Measurements from ENCODE around the gene NCEH1.

Gene NCEH1

DNA sequence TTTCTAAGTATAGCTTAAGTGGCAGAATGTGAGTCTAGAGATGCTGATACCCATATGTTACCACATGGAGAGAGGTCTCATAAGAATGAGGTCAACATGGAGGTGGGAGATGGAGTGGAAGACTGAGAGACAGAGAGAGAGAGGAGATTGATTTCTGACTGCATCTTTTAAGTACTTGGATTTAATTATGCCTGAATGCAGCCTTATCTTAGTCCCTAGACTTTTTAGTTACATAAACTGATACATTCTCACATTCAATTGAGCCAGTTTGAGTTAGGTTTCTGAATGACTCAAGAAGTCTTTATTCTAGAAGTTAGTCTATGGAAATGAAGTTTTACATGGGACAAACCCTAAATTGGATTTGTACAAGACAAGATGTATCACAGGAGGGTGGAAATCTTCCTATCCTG lies 129.1 kb downstream of the NCEH1 start:
- Histone ChIP-seq H3K4me1 (ENCODE audit: control insufficient read depth, low read depth, low read length) (no peaks in the 10 kb centered on the region), H3K27me3 (ENCODE audit: control insufficient read depth, insufficient read depth, low read length) (no peaks in the 10 kb centered on the region), H3K4me3 (ENCODE audit: low read length) (no peak overlapping the region), H3K36me3 (ENCODE audit: control insufficient read depth, low read depth, low read length) (no peaks in the 10 kb centered on the region), H3K9ac (ENCODE audit: low read length) (no peak overlapping the region), H3K27ac (ENCODE audit: low read length) (no peak overlapping the region), H3K9me3 (ENCODE audit: control insufficient read depth, low read depth, low read length) (no peaks in the 10 kb centered on the region)

DNA sequence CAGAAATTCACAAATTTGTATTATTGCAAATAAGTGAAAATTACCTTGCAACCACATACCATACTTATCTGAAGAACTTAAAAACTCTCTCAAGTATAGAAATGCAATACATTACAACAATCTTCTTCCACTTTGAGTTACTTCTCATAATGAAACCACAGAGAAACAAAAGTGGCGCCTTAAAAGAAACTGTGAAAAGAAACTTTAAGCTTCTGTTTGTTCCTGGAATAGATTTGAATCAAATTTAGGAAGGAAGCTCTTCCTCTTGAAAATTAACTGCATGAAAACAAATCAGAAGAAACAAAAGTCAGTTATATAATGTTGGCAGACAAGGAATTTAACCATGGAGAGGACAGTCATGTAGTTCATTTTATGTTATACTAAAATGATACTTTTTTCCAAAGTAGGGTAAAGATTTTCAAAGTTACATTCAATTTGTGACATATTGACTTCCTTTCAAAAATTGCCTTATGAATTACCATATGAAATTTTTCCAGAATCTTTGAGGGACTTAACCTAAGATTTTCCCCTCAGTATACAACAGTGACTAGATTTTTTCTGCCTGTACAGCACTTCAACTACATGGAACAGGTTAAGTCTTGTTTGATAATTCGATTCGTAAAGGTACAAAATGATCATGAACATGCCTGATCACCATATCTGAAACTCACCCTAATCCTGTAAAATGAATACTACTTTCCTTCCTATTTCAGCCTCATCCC lies 130.0 kb downstream of the NCEH1 start:
- no peaks in the 10 kb centered on the region for H3K9me3 ChIP-seq (ENCODE audit: control insufficient read depth, low read depth, low read length)
- H3K9ac ChIP-seq (ENCODE audit: low read length), result no peak overlapping the region
- no peaks in the 10 kb centered on the region for H3K36me3 ChIP-seq (ENCODE audit: control insufficient read depth, low read depth, low read length)

More for the DNA sequence above, 130.0 kb downstream of the NCEH1 start:
- Histone ChIP-seq H3K27ac (ENCODE audit: low read length) (no peak overlapping the region), H3K4me1 (ENCODE audit: control insufficient read depth, low read depth, low read length) (no peaks in the 10 kb centered on the region), H3K4me3 (ENCODE audit: low read length) (no peak overlapping the region), H3K27me3 (ENCODE audit: control insufficient read depth, insufficient read depth, low read length) (no peaks in the 10 kb centered on the region)
